Mesendoderm (in vitro differentiated cells): ENCODE results near the gene TBC1D10A.
A peak's percentile ranks its signal among the peaks of the same experiment; 100 is the strongest.

ENCODE experiments used
- DNase-seq: peaks from one replicate; pipeline ENCODE4 v3.0.0; 2013
- H2AK5ac ChIP-seq: 2 replicates; pipeline ENCODE4 v1.6.1; 2013; ENCODE audit warnings: low read length, inconsistent platforms
- H2BK120ac ChIP-seq: 2 replicates; pipeline ENCODE4 v1.6.1; 2013; ENCODE audit warnings: low read depth, mild to moderate bottlenecking, low read length, moderate library complexity, mixed read lengths
- H2BK15ac ChIP-seq: replicated peaks from 2 replicates; pipeline ENCODE4 v1.6.1; 2013; ENCODE audit warnings: low read depth, mild to moderate bottlenecking, moderate library complexity
- H2BK5ac ChIP-seq: 2 replicates; pipeline ENCODE4 v1.6.1; 2013; ENCODE audit warnings: low read length, inconsistent platforms
- H3K18ac ChIP-seq: 2 replicates; pipeline ENCODE4 v1.6.1; 2013; ENCODE audit warnings: mild to moderate bottlenecking, low read length, mixed read lengths
- H3K23ac ChIP-seq: one replicate; pipeline ENCODE4 v1.6.1; 2013; ENCODE audit warnings: low read length
- H3K27ac ChIP-seq: 2 replicates; pipeline ENCODE4 v1.5.1; 2013; ENCODE audit warnings: low read depth, mild to moderate bottlenecking, inconsistent platforms, low read length, moderate library complexity
- H3K27me3 ChIP-seq: 2 replicates; pipeline ENCODE4 v1.6.1; 2013; ENCODE audit warnings: low read length, control low read depth, mild to moderate bottlenecking, inconsistent platforms; ENCODE audit not compliant: insufficient read depth, poor library complexity
- H3K36me3 ChIP-seq: 2 replicates; pipeline ENCODE4 v1.6.1; 2013; ENCODE audit warnings: low read length, inconsistent platforms; ENCODE audit not compliant: control insufficient read depth, insufficient read depth
- H3K4ac ChIP-seq: one replicate; pipeline ENCODE4 v1.6.1; 2013; ENCODE audit warnings: low read depth, mild to moderate bottlenecking, low read length, moderate library complexity
- H3K4me1 ChIP-seq: 2 replicates; pipeline ENCODE4 v1.6.1; 2013; ENCODE audit warnings: low read depth, low read length, inconsistent platforms; ENCODE audit not compliant: control insufficient read depth
- H3K4me2 ChIP-seq: 2 replicates; pipeline ENCODE4 v1.6.1; 2013; ENCODE audit warnings: low read length
- H3K4me3 ChIP-seq: 2 replicates; pipeline ENCODE4 v1.5.1; 2013; ENCODE audit warnings: mild to moderate bottlenecking, low read length
- H3K56ac ChIP-seq: one replicate; pipeline ENCODE4 v1.6.1; 2013; ENCODE audit warnings: low read length
- H3K79me1 ChIP-seq: 2 replicates; pipeline ENCODE4 v1.6.1; 2013; ENCODE audit warnings: low read length, inconsistent platforms
- H3K79me2 ChIP-seq: 2 replicates; pipeline ENCODE4 v1.6.1; 2013; ENCODE audit warnings: mild to moderate bottlenecking, low read length; ENCODE audit not compliant: control insufficient read depth, insufficient read depth
- H3K9ac ChIP-seq: 2 replicates; pipeline ENCODE4 v1.6.1; 2013; ENCODE audit warnings: low read length, inconsistent platforms
- H4K5ac ChIP-seq: one replicate; pipeline ENCODE4 v1.6.1; 2013; ENCODE audit warnings: low read length
- H4K8ac ChIP-seq: one replicate; pipeline ENCODE4 v1.6.1; 2013; ENCODE audit warnings: low read depth, mild to moderate bottlenecking, control low read depth, low read length, moderate library complexity
- WGBS: extraction: QIAGEN DNeasy Blood & Tissue Kit; methylation state at CpG from one replicate; pipeline ENCODE4 v1.1.7; 2013; ENCODE audit warnings: low lambda C conversion rate, missing lambda C conversion rate; ENCODE audit not compliant: insufficient coverage; ENCODE audit errors: extremely low coverage; 5-methylcytosine and 5-hydroxymethylcytosine counted together

TBC1D10A gene

DNA sequence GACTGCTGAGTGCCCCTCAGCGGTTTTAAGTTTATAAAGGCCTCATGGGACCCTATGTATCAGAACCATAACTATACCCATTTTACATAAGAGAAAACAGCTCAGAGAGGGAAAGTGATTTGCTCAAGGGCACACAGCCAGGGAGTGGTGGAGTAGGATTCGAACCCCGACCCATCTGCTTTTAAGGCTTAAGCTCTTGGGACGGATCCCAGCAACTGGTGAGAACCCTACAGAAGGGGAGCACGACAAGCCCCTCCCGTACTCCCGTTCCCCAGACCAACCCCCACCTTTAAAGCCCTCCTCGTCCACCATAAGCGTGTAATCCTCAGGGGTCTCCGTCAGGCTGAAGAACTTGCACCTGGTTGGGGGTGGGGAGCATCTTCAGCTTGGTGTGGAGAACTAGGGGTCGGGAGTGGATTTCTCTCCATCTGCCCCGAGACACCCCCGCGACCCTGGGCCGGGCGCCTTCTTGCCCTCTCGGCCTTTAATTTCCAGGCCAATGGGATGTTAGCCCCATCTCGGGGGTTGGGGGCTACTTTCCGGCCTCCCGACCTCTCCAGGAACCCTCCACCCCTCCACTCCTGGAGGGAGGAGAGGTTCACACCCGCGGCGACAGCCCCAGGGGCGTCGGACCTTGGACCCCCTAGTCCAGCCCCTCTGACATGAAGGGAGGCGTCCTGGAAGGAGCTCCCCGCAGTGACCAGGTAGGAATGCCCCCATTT lies 38.2 kb downstream of the TBC1D10A start:
- peak overlapping the region; percentile 18 for H3K27ac ChIP-seq
- no peaks in the 10 kb centered on the region for H3K27me3 ChIP-seq
- H2AK5ac ChIP-seq = no peak overlapping the region
- H3K9ac ChIP-seq = peak overlapping the region; percentile 79
- H2BK120ac ChIP-seq = no peak overlapping the region
- WGBS = no CpG with 5 or more reads among the region's 27 CpGs
- no peak overlapping the region for H2BK5ac ChIP-seq
- H4K8ac ChIP-seq = no peak overlapping the region
- no peak overlapping the region for H3K23ac ChIP-seq
- H3K56ac ChIP-seq = peak overlapping the region; percentile 88
- no peaks in the 10 kb centered on the region for H3K79me2 ChIP-seq
- H3K18ac ChIP-seq = peak overlapping the region; percentile 15
- DNase-seq = peak; percentile 12
- no peak overlapping the region for H3K4ac ChIP-seq
- H3K4me2 ChIP-seq = peak overlapping the region; percentile 84
- H3K36me3 ChIP-seq = no peaks in the 10 kb centered on the region
- H4K5ac ChIP-seq = no peak overlapping the region
- H3K79me1 ChIP-seq = no peaks in the 10 kb centered on the region
- H2BK15ac ChIP-seq = no peak overlapping the region
- peaks cover 11% of the 10 kb centered on the region for H3K4me1 ChIP-seq
- peak overlapping the region; percentile 60 for H3K4me3 ChIP-seq

DNA sequence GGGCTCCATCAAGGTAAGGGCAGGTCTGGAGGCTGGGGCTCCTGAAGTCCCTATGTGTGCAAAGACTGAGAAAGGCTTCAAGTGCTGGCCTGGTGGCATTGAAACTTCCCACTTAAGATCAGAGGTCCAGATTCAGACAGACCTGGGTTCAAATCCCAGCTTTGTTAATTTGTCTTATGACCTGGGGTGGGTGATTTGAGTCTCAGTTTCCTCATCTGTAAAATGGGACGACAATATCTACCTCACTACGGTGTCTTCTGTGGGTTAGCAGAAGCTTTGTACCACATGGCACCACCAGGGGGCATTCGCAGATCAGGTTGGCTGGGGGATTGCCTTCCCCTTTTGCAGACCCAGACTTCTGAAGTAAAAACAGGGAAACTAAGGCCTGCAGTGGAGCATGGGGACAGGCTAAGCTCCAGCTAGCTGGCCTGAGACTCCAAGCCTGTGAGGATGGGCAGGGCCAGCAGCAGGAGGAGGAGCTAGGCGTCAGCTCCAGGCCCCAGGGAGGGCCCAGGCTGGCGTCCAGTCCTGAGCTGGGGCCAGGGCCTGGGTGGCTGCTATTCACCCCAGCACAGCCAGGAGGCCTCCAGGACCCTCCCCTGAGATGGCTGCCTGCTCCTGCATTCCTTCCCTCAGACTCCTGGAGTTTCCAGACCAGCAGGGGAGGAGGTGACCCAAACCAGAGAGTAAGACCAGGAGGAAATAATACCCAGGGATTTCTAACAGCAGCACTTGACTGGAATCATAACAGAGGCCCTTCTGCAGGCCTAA lies 38.9 kb downstream of the TBC1D10A start:
- peak overlapping the region; percentile 8 for H3K9ac ChIP-seq
- H2BK5ac ChIP-seq = no peak overlapping the region
- WGBS = no CpG with 5 or more reads among the region's 5 CpGs
- peak; percentile 98 for DNase-seq
- no peak overlapping the region for H3K23ac ChIP-seq
- no peak overlapping the region for H3K56ac ChIP-seq
- H3K27me3 ChIP-seq = no peaks in the 10 kb centered on the region
- no peak overlapping the region for H3K27ac ChIP-seq
- peaks cover 11% of the 10 kb centered on the region for H3K4me1 ChIP-seq
- H3K79me2 ChIP-seq = no peaks in the 10 kb centered on the region
- no peak overlapping the region for H3K4me3 ChIP-seq
- no peaks in the 10 kb centered on the region for H3K79me1 ChIP-seq
- no peak overlapping the region for H4K5ac ChIP-seq
- no peak overlapping the region for H2AK5ac ChIP-seq
- no peak overlapping the region for H4K8ac ChIP-seq
- no peaks in the 10 kb centered on the region for H3K36me3 ChIP-seq
- no peak overlapping the region for H2BK120ac ChIP-seq
- no peak overlapping the region for H3K4ac ChIP-seq
- H3K18ac ChIP-seq = no peak overlapping the region
- no peak overlapping the region for H2BK15ac ChIP-seq
- no peak overlapping the region for H3K4me2 ChIP-seq

DNA sequence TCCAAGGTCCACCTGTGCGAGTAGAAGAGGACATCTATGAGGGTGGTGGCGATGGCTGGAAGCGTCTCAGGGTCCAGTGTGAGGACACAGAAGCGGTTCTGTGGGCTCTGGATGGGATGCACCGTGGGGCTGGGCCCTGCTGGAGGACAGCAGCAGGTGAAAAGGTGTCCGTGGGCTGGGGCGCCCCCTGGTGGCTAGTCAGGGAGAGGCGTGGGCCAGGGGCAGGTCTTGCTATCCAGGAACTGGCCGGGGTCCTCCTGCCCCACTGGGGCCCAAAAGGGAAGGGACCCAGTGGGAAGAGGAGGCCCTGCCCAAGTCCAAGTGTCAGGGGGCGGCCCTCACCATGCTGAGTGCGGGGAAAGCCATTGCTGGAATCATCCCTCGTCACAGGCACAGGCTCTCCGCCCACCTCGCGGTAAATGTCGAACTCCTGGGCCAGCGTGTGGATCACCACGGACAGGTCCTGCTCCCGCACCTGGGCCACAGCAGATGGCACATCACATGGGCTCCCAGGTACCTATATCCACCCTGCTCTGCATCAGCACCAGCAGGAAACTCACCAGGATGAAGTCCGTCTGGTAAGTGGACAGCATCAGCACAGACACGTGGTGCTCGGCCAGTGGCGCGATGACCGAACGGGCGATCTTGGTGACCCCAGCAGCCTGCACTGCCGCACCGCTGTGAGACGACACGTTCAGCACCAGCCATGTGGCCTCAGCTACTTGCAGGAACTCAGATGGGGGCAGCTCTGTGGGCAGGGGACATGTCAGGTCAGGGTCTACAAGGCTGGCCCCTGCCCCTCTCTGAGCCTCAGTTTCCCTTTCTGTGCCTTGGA lies 39.7 kb downstream of the TBC1D10A start:
- H4K8ac ChIP-seq = no peak overlapping the region
- H3K4me2 ChIP-seq = no peak overlapping the region
- H3K4ac ChIP-seq = no peak overlapping the region
- no peaks in the 10 kb centered on the region for H3K36me3 ChIP-seq
- H3K9ac ChIP-seq = no peak overlapping the region
- H2BK5ac ChIP-seq = no peak overlapping the region
- WGBS = no CpG with 5 or more reads among the region's 31 CpGs
- DNase-seq = peak; percentile 73
- H3K56ac ChIP-seq = no peak overlapping the region
- no peak overlapping the region for H2BK15ac ChIP-seq
- H3K4me3 ChIP-seq = no peak overlapping the region
- peaks cover 11% of the 10 kb centered on the region for H3K4me1 ChIP-seq
- no peak overlapping the region for H3K23ac ChIP-seq
- H3K27ac ChIP-seq = no peak overlapping the region
- H3K27me3 ChIP-seq = no peaks in the 10 kb centered on the region
- H2AK5ac ChIP-seq = no peak overlapping the region
- no peak overlapping the region for H4K5ac ChIP-seq
- no peak overlapping the region for H3K18ac ChIP-seq
- no peaks in the 10 kb centered on the region for H3K79me2 ChIP-seq
- no peak overlapping the region for H2BK120ac ChIP-seq
- no peaks in the 10 kb centered on the region for H3K79me1 ChIP-seq

DNA sequence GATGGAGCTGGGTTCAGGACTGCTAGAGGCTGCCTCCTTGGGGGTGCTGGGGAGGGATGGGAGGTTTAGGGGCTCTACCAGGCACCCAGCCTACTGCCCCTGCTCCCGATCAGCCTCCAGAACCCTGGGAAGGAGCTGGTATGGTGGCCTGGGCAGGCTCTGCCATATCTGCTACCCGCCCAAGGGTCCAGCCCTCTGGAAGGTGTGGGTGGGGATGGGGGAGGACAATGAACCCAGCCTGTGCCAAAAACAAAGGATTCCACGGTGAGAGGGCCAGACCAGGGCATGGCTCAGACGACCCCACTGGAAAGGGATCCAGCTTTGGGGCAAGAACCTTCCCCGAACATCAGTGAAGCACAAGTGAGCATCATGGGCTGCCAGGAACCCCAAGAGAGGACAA lies 40.4 kb downstream of the TBC1D10A start:
- no peak overlapping the region for H3K56ac ChIP-seq
- no peak overlapping the region for H3K4me3 ChIP-seq
- H4K5ac ChIP-seq = no peak overlapping the region
- peaks cover 11% of the 10 kb centered on the region for H3K4me1 ChIP-seq
- no peak overlapping the region for H2BK5ac ChIP-seq
- no peak overlapping the region for H2BK120ac ChIP-seq
- H3K18ac ChIP-seq = no peak overlapping the region
- no peak overlapping the region for H3K4ac ChIP-seq
- H3K9ac ChIP-seq = no peak overlapping the region
- no CpG with 5 or more reads among the region's 5 CpGs for WGBS
- no peak overlapping the region for H2AK5ac ChIP-seq
- no peaks in the 10 kb centered on the region for H3K27me3 ChIP-seq
- H3K79me1 ChIP-seq = no peaks in the 10 kb centered on the region
- H2BK15ac ChIP-seq = no peak overlapping the region
- H3K79me2 ChIP-seq = no peaks in the 10 kb centered on the region
- no peak overlapping the region for H3K4me2 ChIP-seq
- no peak overlapping the region for H3K23ac ChIP-seq
- H4K8ac ChIP-seq = no peak overlapping the region
- no peaks in the 10 kb centered on the region for H3K36me3 ChIP-seq
- no peak for DNase-seq
- H3K27ac ChIP-seq = no peak overlapping the region

DNA sequence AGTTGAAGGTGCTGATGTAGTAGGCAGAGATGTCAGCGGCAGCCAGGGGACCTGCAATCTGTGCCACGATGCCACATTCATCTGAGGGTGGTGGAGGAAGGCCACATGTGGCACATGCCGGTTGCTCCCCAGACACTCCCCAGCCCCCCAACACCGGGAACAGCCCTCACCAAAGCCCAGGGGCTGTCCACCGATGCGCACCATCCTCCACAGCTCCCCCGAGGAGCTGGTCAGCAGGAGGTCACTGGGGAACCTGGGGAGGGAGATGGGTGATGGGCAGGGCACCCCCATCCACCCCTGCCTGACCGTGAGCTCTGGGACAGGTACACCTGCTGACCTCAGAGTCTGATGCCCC lies 40.9 kb downstream of the TBC1D10A start:
- Histone ChIP-seq H3K36me3 (no peaks in the 10 kb centered on the region), H2BK120ac (no peak overlapping the region), H3K4me2 (no peak overlapping the region), H2AK5ac (no peak overlapping the region), H3K79me2 (no peaks in the 10 kb centered on the region), H4K8ac (no peak overlapping the region), H2BK15ac (no peak overlapping the region), H4K5ac (no peak overlapping the region), H3K27me3 (no peaks in the 10 kb centered on the region), H3K27ac (no peak overlapping the region), H3K4ac (no peak overlapping the region), H2BK5ac (no peak overlapping the region), H3K9ac (no peak overlapping the region), H3K18ac (no peak overlapping the region), H3K23ac (no peak overlapping the region), H3K4me1 (peaks cover 11% of the 10 kb centered on the region), H3K56ac (no peak overlapping the region), H3K79me1 (no peaks in the 10 kb centered on the region), H3K4me3 (no peak overlapping the region)
- DNase-seq = no peak
- WGBS = no CpG with 5 or more reads among the region's 8 CpGs
